Sigmoid colon (tissue), 7 donors: ENCODE data around the gene CAPN5. TPM values are rescaled to one million over a fixed set of nuclear protein-coding genes. Genes with fewer than 3 reads are reported as not detected.

ENCODE experiments used
- DNase-seq: peaks from one replicate; pipeline ENCODE4 v3.0.0-alpha.2; 2019
- H3K27ac ChIP-seq, 4 donors: fragments of 200-600 bp; sonication (generic); one replicate each; pipeline ENCODE4 v1.5.1; 2016 to 2019; ENCODE audit warnings: mild to moderate bottlenecking in 1 of 4
- H3K27me3 ChIP-seq, 3 donors: fragments of 200-600 bp; sonication (generic); one replicate each; pipeline ENCODE4 v1.5.1; 2019; ENCODE audit warnings: mild to moderate bottlenecking in 1 of 3
- H3K36me3 ChIP-seq, 4 donors: fragments of 200-600 bp; sonication (generic); one replicate each; pipeline ENCODE4 v1.5.1; 2016 to 2019
- H3K4me1 ChIP-seq, 4 donors: fragments of 200-600 bp; sonication (generic); one replicate each; pipeline ENCODE4 v1.5.1; 2017 to 2019
- H3K4me3 ChIP-seq, 4 donors: fragments of 200-600 bp; sonication (generic); one replicate each; pipeline ENCODE4 v1.5.1; 2017 to 2019; ENCODE audit warnings: mild to moderate bottlenecking in 2 of 4, moderate library complexity in 1 of 4
- H3K9me3 ChIP-seq, 4 donors: fragments of 200-600 bp in 3 of 4; sonication (generic) in 3 of 4; one replicate each; pipeline versions ENCODE4 v1.5.1 to v1.6.1; 2013 to 2019
- EP300 ChIP-seq, 4 donors: sonication (generic); formaldehyde crosslinking; IDR thresholded peaks; one replicate each; pipeline ENCODE4 v1.6.1; 2017; ENCODE audit warnings: antibody characterized with exemption in 4 of 4
- POLR2A ChIP-seq, 2 donors: fragments of 450-650 bp; IDR thresholded peaks; one replicate each; pipeline ENCODE4 v1.6.1; 2016; ENCODE audit warnings: antibody characterized with exemption in 2 of 2, mild to moderate bottlenecking in 2 of 2, moderate library complexity in 2 of 2
- POLR2AphosphoS5 ChIP-seq, 4 donors: sonication (generic); formaldehyde crosslinking; IDR thresholded peaks; one replicate each; pipeline ENCODE4 v1.6.1; 2017; ENCODE audit warnings: antibody characterized with exemption in 4 of 4
- WGBS, 2 donors: extraction: QIAGEN DNeasy Blood & Tissue Kit; methylation state at CpG; one replicate each; pipeline ENCODE4 v1.1.7; 2013; 5-methylcytosine and 5-hydroxymethylcytosine counted together
- intact Hi-C: fragments of 100-400 bp; cut with DNase I; formaldehyde crosslinking; loops from one replicate; pipeline ENCODE4 v1.15.1; 2023
- polyA plus RNA-seq, 3 donors: library from polyadenylated mRNA; stranded (reverse); fragments of 200-250 nt; gene quantifications; one replicate each; pipeline ENCODE4 v1.2.3, GENCODE V29; 2013
- total RNA-seq, 4 donors: library from RNA; depleted of rRNA; stranded (reverse); fragments of >200 nt; gene quantifications; one replicate each; pipeline ENCODE4 v1.1.0, GENCODE V29; 2016
- TF ChIP-seq, protein P1 (sequence below), 4 experiments: fragments of 450-650 bp in 3 of 4; fragments of 200-600 bp in 1 of 4; IDR thresholded peaks; one replicate each; pipeline ENCODE4 v1.5.1; 2016 to 2019; ENCODE audit warnings: antibody characterized with exemption in 4 of 4, mild to moderate bottlenecking in 3 of 4, moderate library complexity in 2 of 4
- donor health status: healthy with polysubstance abuse.
- donor health status: Bipolar disorder and iron deficiency.
- donor health status: healthy.

CAPN5 gene
- total and polyA plus RNA-seq, 7 donors, result 4.1 to 110 (median 12.5) TPM

DNA sequence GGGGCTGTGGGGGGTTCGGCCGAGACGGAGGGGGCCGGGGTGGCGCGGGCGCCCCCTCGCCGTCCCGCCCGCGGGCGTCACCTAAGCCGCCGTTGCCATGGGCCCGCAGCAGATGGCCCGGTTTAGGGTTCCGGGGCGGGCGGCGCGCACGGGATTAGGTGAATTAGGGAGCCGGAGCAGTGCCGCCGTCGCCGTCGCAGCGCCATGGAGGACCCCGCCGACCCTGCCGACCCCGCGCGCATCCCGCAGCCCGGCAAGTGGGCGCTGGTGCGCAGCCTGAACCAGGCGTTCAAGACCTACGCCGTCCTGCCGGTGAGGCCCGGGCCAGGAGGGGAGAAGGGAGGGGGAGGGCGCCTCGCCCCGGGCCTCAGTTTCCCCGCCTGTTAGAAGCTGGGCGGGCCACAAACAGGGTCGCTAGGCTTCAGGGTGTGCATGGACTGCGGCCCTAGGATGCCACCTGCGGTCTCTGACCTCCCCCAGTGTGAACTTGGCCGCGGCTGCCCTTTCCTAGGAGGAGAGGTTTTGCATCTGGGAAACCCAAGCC, 71.4 kb downstream of the CAPN5 start:
- 51 to 86% methylated on average over 55 of the region's 55 CpGs for WGBS, 2 donors
- Histone ChIP-seq H3K4me1 (peaks cover 0 to 8% (median 3%) of the 10 kb centered on the region in 4 donors), H3K27ac (no peak overlapping the region), H3K27me3 (peaks cover 4 to 24% (median 15%) of the 10 kb centered on the region in 3 donors), H3K4me3 (no peak overlapping the region), H3K9me3 (no peaks in the 10 kb centered on the region), H3K36me3 (no peaks in the 10 kb centered on the region)
- TF ChIP-seq POLR2A (IDR thresholded peaks at IDR 0.05) (no peak), POLR2AphosphoS5 (IDR thresholded peaks at IDR 0.05) (no peak), EP300 (IDR thresholded peaks at IDR 0.05) (no peak)
- TF ChIP-seq, protein P1, sequence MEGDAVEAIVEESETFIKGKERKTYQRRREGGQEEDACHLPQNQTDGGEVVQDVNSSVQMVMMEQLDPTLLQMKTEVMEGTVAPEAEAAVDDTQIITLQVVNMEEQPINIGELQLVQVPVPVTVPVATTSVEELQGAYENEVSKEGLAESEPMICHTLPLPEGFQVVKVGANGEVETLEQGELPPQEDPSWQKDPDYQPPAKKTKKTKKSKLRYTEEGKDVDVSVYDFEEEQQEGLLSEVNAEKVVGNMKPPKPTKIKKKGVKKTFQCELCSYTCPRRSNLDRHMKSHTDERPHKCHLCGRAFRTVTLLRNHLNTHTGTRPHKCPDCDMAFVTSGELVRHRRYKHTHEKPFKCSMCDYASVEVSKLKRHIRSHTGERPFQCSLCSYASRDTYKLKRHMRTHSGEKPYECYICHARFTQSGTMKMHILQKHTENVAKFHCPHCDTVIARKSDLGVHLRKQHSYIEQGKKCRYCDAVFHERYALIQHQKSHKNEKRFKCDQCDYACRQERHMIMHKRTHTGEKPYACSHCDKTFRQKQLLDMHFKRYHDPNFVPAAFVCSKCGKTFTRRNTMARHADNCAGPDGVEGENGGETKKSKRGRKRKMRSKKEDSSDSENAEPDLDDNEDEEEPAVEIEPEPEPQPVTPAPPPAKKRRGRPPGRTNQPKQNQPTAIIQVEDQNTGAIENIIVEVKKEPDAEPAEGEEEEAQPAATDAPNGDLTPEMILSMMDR (IDR thresholded peaks at IDR 0.05), result no peak
- intact Hi-C loops, result no loop called here
- no peak for DNase-seq

DNA sequence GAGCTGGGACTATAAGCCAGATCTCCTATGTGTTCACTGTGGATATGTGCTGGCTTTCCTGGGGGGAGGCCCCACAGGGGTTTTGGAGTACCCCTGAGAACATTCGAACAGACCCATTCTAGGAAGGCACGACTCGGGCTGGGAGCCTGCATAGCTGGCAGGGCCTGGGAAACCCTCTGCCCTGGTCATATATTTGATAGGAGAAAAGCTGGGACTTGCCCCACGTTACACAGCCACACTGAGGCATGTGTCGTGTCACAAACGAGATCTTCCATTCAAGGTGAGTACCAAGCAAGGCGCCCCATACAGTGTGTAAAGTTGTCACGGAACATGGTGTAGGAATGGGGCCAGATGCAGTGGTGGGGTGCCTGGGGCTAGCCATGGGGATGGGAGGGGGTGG, 72.4 kb downstream of the CAPN5 start:
- Histone ChIP-seq H3K4me3 (no peak overlapping the region), H3K9me3 (no peaks in the 10 kb centered on the region), H3K4me1 (peaks cover 0 to 8% (median 3%) of the 10 kb centered on the region in 4 donors), H3K27me3 (peaks cover 4 to 24% (median 15%) of the 10 kb centered on the region in 3 donors), H3K36me3 (no peaks in the 10 kb centered on the region), H3K27ac (no peak overlapping the region)
- intact Hi-C loops, result no loop called here
- DNase-seq, result no peak
- WGBS, 2 donors, result 95 to 96% methylated on average over 8 of the region's 8 CpGs
- TF ChIP-seq POLR2A (IDR thresholded peaks at IDR 0.05), result no peak
- no peak for TF ChIP-seq EP300 (IDR thresholded peaks at IDR 0.05)
- TF ChIP-seq, protein P1 (IDR thresholded peaks at IDR 0.05), result no peak
- TF ChIP-seq POLR2AphosphoS5 (IDR thresholded peaks at IDR 0.05), result no peak

DNA sequence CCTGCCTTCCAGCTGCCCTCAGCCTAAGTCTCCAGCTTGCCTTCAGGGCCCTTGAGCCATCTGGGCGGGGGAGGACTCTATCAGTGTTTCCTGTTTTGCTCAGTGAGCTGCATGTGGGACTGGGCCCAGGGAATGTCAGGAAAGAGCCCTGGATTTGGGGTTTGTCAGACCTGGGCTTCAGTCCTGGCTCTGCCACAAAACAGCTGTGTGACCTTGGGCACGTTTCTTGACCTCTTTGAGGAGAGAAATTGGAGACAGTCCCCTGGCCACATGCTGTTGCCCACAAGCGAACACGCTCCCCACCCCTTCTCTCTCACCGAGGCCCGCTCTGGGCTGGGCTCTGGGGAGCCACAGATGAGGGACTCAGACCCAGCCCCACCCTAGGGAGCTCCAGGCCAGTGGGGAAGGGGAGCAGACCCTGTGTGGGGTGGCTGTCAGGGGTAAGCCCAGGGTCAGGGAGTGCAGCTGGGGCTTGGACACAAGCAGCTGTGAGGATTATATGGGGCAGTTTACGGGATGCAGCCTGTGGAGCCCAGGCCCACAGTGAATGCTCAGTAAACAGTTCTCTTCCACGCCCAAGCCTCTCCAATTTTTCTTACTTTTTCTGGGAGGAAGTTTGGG, 73.6 kb downstream of the CAPN5 start:
- Histone ChIP-seq H3K4me1 (peaks cover 0 to 8% (median 3%) of the 10 kb centered on the region in 4 donors), H3K27me3 (peaks cover 4 to 24% (median 15%) of the 10 kb centered on the region in 3 donors), H3K9me3 (no peaks in the 10 kb centered on the region), H3K4me3 (no peak overlapping the region), H3K27ac (no peak overlapping the region), H3K36me3 (no peaks in the 10 kb centered on the region)
- 57 to 63% methylated on average over 8 of the region's 8 CpGs for WGBS, 2 donors
- DNase-seq, result no peak
- intact Hi-C loops, result no loop called here
- TF ChIP-seq, protein P1 (IDR thresholded peaks at IDR 0.05), result no peak
- no peak for TF ChIP-seq POLR2AphosphoS5 (IDR thresholded peaks at IDR 0.05)

DNA sequence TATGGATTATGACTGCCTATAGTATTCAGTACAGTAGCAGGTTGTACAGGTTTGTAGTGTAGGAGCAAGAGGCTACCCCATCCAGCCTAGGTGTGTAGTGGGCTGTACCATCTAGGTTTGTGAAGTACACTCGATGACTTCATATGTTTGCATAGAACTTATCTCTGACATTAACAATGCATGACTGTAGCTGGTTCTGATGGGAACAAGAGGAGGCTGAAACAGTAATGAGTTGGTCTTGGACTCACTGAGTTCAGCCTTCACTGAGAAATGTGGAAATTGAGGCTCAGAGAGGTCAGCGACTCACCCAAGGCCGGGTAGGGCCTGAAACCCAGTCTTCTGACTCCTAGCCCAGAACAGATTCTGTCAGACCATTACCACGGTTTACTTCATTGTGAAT, 74.3 kb downstream of the CAPN5 start:
- DNase-seq, result no peak
- TF ChIP-seq, protein P1 (IDR thresholded peaks at IDR 0.05), result no peak
- TF ChIP-seq EP300 (IDR thresholded peaks at IDR 0.05) (no peak), POLR2AphosphoS5 (IDR thresholded peaks at IDR 0.05) (no peak), POLR2A (IDR thresholded peaks at IDR 0.05) (no peak)
- intact Hi-C loops, result no loop called here
- no peak overlapping the region for H3K4me3 ChIP-seq
- WGBS, 2 donors, result 72 to 85% methylated on average over 4 of the region's 4 CpGs
- H3K9me3 ChIP-seq, result no peaks in the 10 kb centered on the region
- H3K27me3 ChIP-seq, result peaks cover 4 to 24% (median 15%) of the 10 kb centered on the region in 3 donors
- no peak overlapping the region for H3K27ac ChIP-seq
- peaks cover 0 to 8% (median 3%) of the 10 kb centered on the region in 4 donors for H3K4me1 ChIP-seq
- H3K36me3 ChIP-seq, result no peaks in the 10 kb centered on the region
